IPS-NIHi11 (cell line): Measurements from ENCODE around the gene ADGRG2.

Experiments
- DNase-seq: peaks from one replicate; pipeline ENCODE4 v3.0.0; 2012; ENCODE audit warnings: mixed read lengths, low spot score

The ADGRG2 gene

GRCh38 chrX:18949944-18950301 is 172.3 kb downstream of the ADGRG2 start:
- no peak for DNase-seq

- no peak for DNase-seq
Measured at GRCh38 chrX:18949291-18949943, 172.9 kb downstream of the ADGRG2 start.

GRCh38 chrX:18946611-18947010 is 175.7 kb downstream of the ADGRG2 start:
- DNase-seq, result no peak

DNA sequence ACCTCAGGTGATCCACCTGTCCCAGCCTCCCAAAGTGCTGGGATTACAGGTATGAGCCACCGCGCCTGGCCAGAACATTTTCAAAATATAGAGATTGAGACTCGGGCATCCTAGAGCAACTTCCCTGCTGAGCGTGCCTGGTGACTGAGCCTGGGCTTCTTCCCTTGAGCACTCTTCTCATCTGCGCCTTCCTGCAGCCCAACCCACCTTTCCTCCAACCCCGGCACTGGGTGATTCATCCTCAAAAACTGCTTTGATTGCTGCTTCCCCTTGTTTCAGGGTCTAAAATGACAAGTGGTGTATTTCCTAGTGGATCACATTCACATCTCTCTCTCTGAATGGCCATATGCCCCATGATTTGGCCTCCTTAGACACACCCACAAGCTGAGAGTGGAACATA is 176.1 kb downstream of the ADGRG2 start:
- no peak for DNase-seq

DNA sequence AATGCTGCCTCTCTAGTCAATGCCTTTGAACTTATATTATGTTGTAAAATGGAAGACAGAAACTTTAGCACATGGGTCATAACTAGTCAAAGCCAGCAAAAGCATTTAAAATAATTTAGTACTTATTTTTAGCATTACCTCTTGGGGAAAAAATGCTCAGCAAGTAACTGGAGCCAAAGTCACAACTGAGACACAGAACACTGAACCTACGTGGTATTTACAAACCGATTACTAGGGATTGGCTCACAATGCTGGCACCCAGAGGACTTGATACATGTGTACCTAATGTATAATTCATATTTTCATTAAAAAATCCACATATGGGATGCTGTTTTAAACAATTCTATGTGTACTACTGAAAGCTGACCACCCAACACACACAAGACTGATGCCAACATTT is 176.8 kb downstream of the ADGRG2 start:
- DNase-seq, result no peak

GRCh38 chrX:18944482-18944881 is 177.8 kb downstream of the ADGRG2 start:
- DNase-seq, result no peak

- DNase-seq, result no peak
Measured at GRCh38 chrX:18941896-18942295, 180.4 kb downstream of the ADGRG2 start.
